HepG2 (cell line): ENCODE measurements around the gene MLYCD. TPM values are rescaled to one million over a fixed set of nuclear protein-coding genes. Genes with fewer than 3 reads are reported as not detected.

Experiments
- ATAC-seq: fragments of 200-7000 bp; cut with Tn5 transposase; 3 replicates; pipeline ENCODE4 v1.9.1; 2020; ENCODE audit warnings: mild to moderate bottlenecking, moderate library complexity
- BruUV-seq: library from RNA; stranded (reverse); fragments of 400-500 nt; replicated peaks from 2 replicates; lab custom pipeline; 2021; lab: Mats Ljungman, UMichigan
- CTCF ChIA-PET: fragments of 300-600 bp; formaldehyde crosslinking; extraction: SDS; loops from one replicate; lab custom pipeline; 2021; ENCODE audit warnings: low total read pairs, inconsistent platforms, low intra/inter-chr PET ratio; lab: Yijun Ruan, JAX
- POLR2A ChIA-PET: fragments of 350-600 bp; sonication (Branson Sonifier 250); formaldehyde crosslinking; loops from one replicate; lab custom pipeline; 2020; ENCODE audit warnings: antibody characterized with exemption, inconsistent platforms; lab: Yijun Ruan, JAX
- DNase-seq: peaks from one replicate; pipeline ENCODE4 v3.0.0-alpha.2; 2015; ENCODE audit warnings: low spot score
- FAIRE-seq: peaks from 3 replicates; lab custom pipeline; 2011; peaks lifted over from hg19 to GRCh38; lab: Jason Lieb, UNC
- H2AFZ ChIP-seq: one replicate; pipeline ENCODE4 v1.6.1; 2011; ENCODE audit warnings: low read length, inconsistent platforms
- H3K27ac ChIP-seq: fragments of 300-600 bp; 3 replicates; pipeline ENCODE4 v1.8.0; 2011; ENCODE audit warnings: mixed run types, mild to moderate bottlenecking, mixed read lengths, low read length, inconsistent platforms; ENCODE audit not compliant: insufficient read depth; ENCODE audit errors: extremely low read length
- H3K27me3 ChIP-seq, 2 experiments: fragments of 200-600 bp in 1 of 2; 2 replicates in 1 of 2; 3 replicates in 1 of 2; pipeline versions ENCODE4 v1.6.0 to v1.8.0; 2011; ENCODE audit warnings: low read length in 2 of 2, mild to moderate bottlenecking in 2 of 2, moderate library complexity in 2 of 2, inconsistent platforms in 1 of 2; ENCODE audit not compliant: insufficient read depth in 2 of 2, control insufficient read depth in 1 of 2
- H3K36me3 ChIP-seq, 2 experiments: fragments of 200-600 bp in 1 of 2; replicated peaks in 1 of 2; 2 replicates in 1 of 2; 3 replicates in 1 of 2; pipeline versions ENCODE4 v1.5.1 to v1.8.0; 2011; ENCODE audit warnings: low read length in 2 of 2, inconsistent platforms in 1 of 2; ENCODE audit not compliant: insufficient read depth in 2 of 2, control insufficient read depth in 1 of 2
- H3K4me1 ChIP-seq: 2 replicates; pipeline ENCODE4 v1.5.1; 2012; ENCODE audit warnings: low read length, inconsistent platforms; ENCODE audit not compliant: insufficient read depth
- H3K4me2 ChIP-seq: 2 replicates; pipeline ENCODE4 v1.6.0; 2011; ENCODE audit warnings: low read depth, low read length, inconsistent platforms
- H3K4me3 ChIP-seq, 3 experiments: fragments of 200-600 bp in 1 of 3; sonication (generic), shearing (Covaris generic) in 1 of 3; replicated peaks in 1 of 3; 2 replicates each; pipeline ENCODE4 v1.5.1; 2011 to 2016; ENCODE audit warnings: low read length in 3 of 3, inconsistent platforms in 2 of 3, low read depth in 2 of 3, mild to moderate bottlenecking in 2 of 3, control low read depth in 1 of 3, mixed read lengths in 1 of 3; ENCODE audit not compliant: insufficient read depth in 1 of 3
- H3K79me2 ChIP-seq: one replicate; pipeline ENCODE4 v1.6.1; 2011; ENCODE audit warnings: low read length, inconsistent platforms; ENCODE audit not compliant: insufficient read depth
- H3K9ac ChIP-seq: 2 replicates; pipeline ENCODE4 v1.6.0; 2011; ENCODE audit warnings: mild to moderate bottlenecking, low read depth, low read length, inconsistent platforms; ENCODE audit not compliant: insufficient read depth
- H3K9me3 ChIP-seq: 2 replicates; pipeline ENCODE4 v1.5.1; 2012; ENCODE audit warnings: mild to moderate bottlenecking, low read length
- H4K20me1 ChIP-seq: 2 replicates; pipeline ENCODE4 v1.6.0; 2011; ENCODE audit warnings: inconsistent platforms, mild to moderate bottlenecking, low read length, moderate library complexity; ENCODE audit not compliant: insufficient read depth
- AGO1 ChIP-seq: fragments of 200-400 bp; formaldehyde crosslinking; IDR thresholded peaks from 2 replicates; pipeline ENCODE4 v1.6.1; 2017; ENCODE audit warnings: mild to moderate bottlenecking, low read depth, low read length, moderate library complexity; ENCODE audit not compliant: poor library complexity, severe bottlenecking
- EZH2 ChIP-seq: conservative IDR thresholded peaks from 2 replicates; pipeline ENCODE4 v1.6.1; 2012; ENCODE audit warnings: mild to moderate bottlenecking, low read depth, low read length, moderate library complexity
- PHF21A ChIP-seq: sonication (generic); formaldehyde crosslinking; IDR thresholded peaks from 2 replicates; pipeline ENCODE4 v1.5.0; 2020; ENCODE audit warnings: mild to moderate bottlenecking, missing genetic modification reagents
- SIN3A ChIP-seq: IDR thresholded peaks from 2 replicates; pipeline ENCODE4 v1.6.1; 2011; ENCODE audit warnings: low read depth, mild to moderate bottlenecking, control low read depth, low read length, borderline replicate concordance
- ZNF124 ChIP-seq: sonication (generic); formaldehyde crosslinking; IDR thresholded peaks from 2 replicates; pipeline ENCODE4 v1.4.0; 2020; ENCODE audit warnings: missing genetic modification reagents
- ZNF3 ChIP-seq: IDR thresholded peaks from 2 replicates; pipeline ENCODE4 v1.7.0; 2017; ENCODE audit warnings: inconsistent platforms
- ZNF335 ChIP-seq: sonication (generic); formaldehyde crosslinking; IDR thresholded peaks from 2 replicates; pipeline ENCODE4 v1.4.0; 2020; ENCODE audit warnings: missing genetic modification reagents
- ZNF44 ChIP-seq: sonication (generic); formaldehyde crosslinking; IDR thresholded peaks from 2 replicates; pipeline ENCODE4 v1.5.1; 2020; ENCODE audit warnings: mild to moderate bottlenecking, missing genetic modification reagents
- ZNF660 ChIP-seq: sonication (generic); formaldehyde crosslinking; IDR thresholded peaks from 2 replicates; pipeline ENCODE4 v1.5.1; 2020; ENCODE audit warnings: mild to moderate bottlenecking, low read depth, missing genetic modification reagents, borderline replicate concordance
- WGBS: methylation state at CpG from one replicate; pipeline ENCODE4 v1.1.6; 2017; ENCODE audit warnings: low lambda C conversion rate; 5-methylcytosine and 5-hydroxymethylcytosine counted together
- in situ Hi-C: cut with HindIII; loops from 2 replicates; pipeline ENCODE4 v1.10.0; 2017; ENCODE audit warnings: low pct_unique_long_range_greater_than_20kb; ENCODE audit not compliant: extremely low pct_ligation_motif_present
- intact Hi-C: fragments of 100-400 bp; cut with micrococcal nuclease; formaldehyde crosslinking; loops from one replicate; pipeline ENCODE4 v1.10.0; 2022; ENCODE audit not compliant: unreplicated experiment
- polyA plus RNA-seq, 8 experiments: library from polyadenylated mRNA; depleted of rRNA in 3 of 8; stranded (reverse) in 7 of 8; unstranded in 1 of 8; fragments of >200 nt; fragmentation: Illumina TruSeq in 4 of 8; extraction: Trizol in 4 of 8; gene quantifications; 2 replicates each; pipeline versions ENCODE4 v1.2.1 to v1.2.3, GENCODE V29; 2011 to 2016; ENCODE audit warnings: low read depth in 4 of 8, missing spikeins in 1 of 8, mixed read lengths in 1 of 8; ENCODE audit not compliant: insufficient read depth in 1 of 8
- total RNA-seq, 5 experiments: library from RNA; depleted of rRNA; stranded (reverse); fragments of >200 nt; fragmentation: Illumina TruSeq; extraction: Trizol; gene quantifications; 2 replicates each; pipeline ENCODE4 v1.2.3, GENCODE V29; 2016; ENCODE audit warnings: low read depth in 1 of 5
- TF ChIP-seq, protein P1 (sequence below): sonication (generic); formaldehyde crosslinking; IDR thresholded peaks from 2 replicates; pipeline ENCODE4 v1.5.0; 2020; ENCODE audit warnings: missing genetic modification reagents
- TF ChIP-seq, protein P2 (sequence below): sonication (generic); formaldehyde crosslinking; IDR thresholded peaks from 2 replicates; pipeline ENCODE4 v1.4.0; 2020; ENCODE audit warnings: mild to moderate bottlenecking, missing genetic modification reagents
- TF ChIP-seq, protein P3 (sequence below): sonication (generic); formaldehyde crosslinking; IDR thresholded peaks from 2 replicates; pipeline ENCODE4 v1.8.0; 2022; ENCODE audit warnings: mild to moderate bottlenecking, missing genetic modification reagents; ENCODE audit not compliant: insufficient replicate concordance
- TF ChIP-seq, protein P4 (sequence below): sonication (generic); formaldehyde crosslinking; IDR thresholded peaks from 2 replicates; pipeline ENCODE4 v1.5.0; 2020; ENCODE audit warnings: mild to moderate bottlenecking, missing genetic modification reagents, moderate library complexity

Gene MLYCD
- total and polyA plus RNA-seq, 2 of the 13 experiments (the other 11 are each of a cell fraction or from before 2014, with no cell fraction given): 1.8 to 4.0 TPM

DNA sequence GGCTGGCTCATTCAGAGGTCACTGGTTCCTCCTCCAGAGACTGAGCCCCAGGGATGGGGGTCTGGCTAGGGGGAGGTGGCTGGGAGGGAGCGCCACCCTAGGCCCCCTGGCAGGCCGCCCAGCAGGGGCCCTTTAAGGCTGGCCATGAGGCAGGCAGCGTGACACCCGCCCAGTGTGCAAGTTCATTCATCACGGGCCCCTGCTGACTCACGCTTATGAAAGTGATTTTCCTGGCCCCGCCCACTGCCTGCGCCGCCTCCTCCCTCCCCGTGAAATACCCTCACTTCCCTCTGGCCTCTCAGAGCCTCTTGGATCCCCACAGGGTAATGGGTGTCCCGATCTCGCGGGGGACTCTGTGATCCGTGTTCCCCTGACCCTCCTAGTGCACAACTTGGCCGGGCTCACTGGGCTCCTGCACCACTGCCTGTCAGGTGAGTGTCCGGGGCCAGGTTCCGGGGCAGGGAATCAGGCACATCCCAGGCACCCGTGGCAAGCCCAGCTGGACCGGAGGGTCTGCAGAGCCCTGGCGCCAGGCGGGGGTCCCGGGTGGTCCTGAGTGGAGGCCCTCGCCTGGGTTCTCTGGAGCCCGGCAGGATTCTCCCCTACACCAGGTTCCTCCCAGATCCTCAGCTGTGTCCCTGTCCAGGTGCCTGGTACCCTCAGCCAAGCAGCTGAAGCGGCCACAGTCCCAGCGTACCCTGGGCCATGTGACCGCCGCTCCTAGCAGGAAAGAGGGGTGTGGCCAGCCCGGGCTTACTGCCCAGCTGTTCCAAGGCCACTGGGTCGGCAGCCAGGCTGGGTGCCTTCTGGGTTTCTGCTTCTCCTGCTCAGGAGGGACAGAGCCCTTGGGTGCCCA lies 54.3 kb downstream of the MLYCD start, which contains the start of gene OSGIN1 (continued):
- TF ChIP-seq ZNF44: peak; percentile 76; the same call in 1 of the 2 replicates
- peak; percentile 81 for TF ChIP-seq PHF21A (CRISPR knock-in tag)
- TF ChIP-seq EZH2: no peak
- TF ChIP-seq, protein P1, sequence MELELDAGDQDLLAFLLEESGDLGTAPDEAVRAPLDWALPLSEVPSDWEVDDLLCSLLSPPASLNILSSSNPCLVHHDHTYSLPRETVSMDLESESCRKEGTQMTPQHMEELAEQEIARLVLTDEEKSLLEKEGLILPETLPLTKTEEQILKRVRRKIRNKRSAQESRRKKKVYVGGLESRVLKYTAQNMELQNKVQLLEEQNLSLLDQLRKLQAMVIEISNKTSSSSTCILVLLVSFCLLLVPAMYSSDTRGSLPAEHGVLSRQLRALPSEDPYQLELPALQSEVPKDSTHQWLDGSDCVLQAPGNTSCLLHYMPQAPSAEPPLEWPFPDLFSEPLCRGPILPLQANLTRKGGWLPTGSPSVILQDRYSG (CRISPR knock-in tag): no peak
- TF ChIP-seq ZNF3 (CRISPR knock-in tag): no peak; the same call in 1 of the 2 replicates

DNA sequence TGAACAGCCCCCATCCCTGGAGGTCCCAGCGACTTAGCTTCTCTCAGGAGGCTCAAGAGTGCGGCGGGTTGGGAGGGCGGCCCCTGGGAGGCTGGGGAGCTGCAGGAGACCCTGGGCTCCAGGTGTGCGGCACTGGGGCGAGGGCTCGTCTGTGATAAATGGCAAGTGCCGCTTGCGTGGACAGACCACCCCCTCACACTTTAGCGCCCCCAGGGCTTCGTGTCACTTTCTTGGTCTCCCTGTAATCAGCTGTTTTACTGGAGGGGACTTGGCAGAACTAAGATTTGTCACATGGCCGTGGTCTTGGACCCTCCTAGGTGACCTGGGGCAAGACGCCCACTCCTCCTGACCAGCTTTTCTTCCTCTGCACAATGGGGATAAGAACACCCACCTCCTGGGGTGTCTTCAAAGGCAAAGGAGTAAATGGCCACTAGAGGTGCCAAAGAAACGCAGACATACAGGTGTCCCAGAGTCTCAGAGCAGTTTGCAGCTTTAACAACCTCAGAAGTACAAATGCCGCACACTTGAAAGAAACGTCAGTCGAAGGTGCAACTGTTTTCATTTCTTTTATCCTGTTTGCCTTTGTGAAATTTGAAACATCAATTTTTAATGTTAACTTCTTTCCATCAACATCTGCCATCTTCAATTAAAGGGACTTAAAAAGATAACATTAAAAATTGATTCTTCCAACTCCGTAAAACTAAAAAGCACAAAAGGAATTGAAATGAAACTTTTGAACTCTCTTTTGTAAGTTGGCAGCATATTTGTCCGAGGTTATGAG lies 55.1 kb downstream of the MLYCD start:
- TSS peak; percentile 74 for BruUV-seq
- WGBS: 2% methylated on average over 17 of the region's 19 CpGs
- Histone ChIP-seq H3K9ac (peak overlapping the region; percentile 87), H3K4me1 (peaks cover 66% of the 10 kb centered on the region), H3K4me2 (peak overlapping the region; percentile 97), H3K36me3 (peaks cover 19 to 36% of the 10 kb centered on the region in 2 experiments), H2AFZ (no peak overlapping the region), H4K20me1 (peaks cover 37% of the 10 kb centered on the region), H3K9me3 (no peaks in the 10 kb centered on the region), H3K4me3 (peak overlapping the region; percentile 80 to 90 (median 83)), H3K27ac (peak overlapping the region; percentile 94), H3K79me2 (peaks cover 24% of the 10 kb centered on the region), H3K27me3 (no peaks in the 10 kb centered on the region; a peak in 1 of 5 replicates)
- FAIRE-seq (peak; percentile 80), DNase-seq (peak; percentile 73), ATAC-seq (peak; percentile 27)
- ChIA-PET CTCF (interaction anchor here (2.2 to 5.5 kb wide), 2 partner anchors 27 to 90 kb away, joined by 7 to 31 read pairs; no protein-coding TSS in a partner anchor), POLR2A (interaction anchor here (0.7 to 3.4 kb wide), 17 partner anchors 10 to 233 kb away, joined by 3 to 58 read pairs (median 5); partner anchors contain the start of genes MBTPS1, MLYCD, SLC38A8 and TAF1C)
- intact Hi-C loops (loop anchor here (1.0 to 10.0 kb wide), 5 partner anchors 11 to 223 kb away; partner anchors contain the start of gene MLYCD), in situ Hi-C loops (loop anchor here (25.0 kb wide), 1 partner anchor 233 kb away; the partner anchor contains the start of genes ADAD2 and TAF1C)
- TF ChIP-seq ZNF124 (CRISPR knock-in tag) (no peak), ZNF335 (CRISPR knock-in tag) (peak; percentile 25; the same call in 1 of the 2 replicates), SIN3A (0 out of 2 replicates have a peak, but pooled peaks have one; percentile 50), ZNF660 (CRISPR knock-in tag) (no peak), AGO1 (no peak)
- TF ChIP-seq, protein P2, sequence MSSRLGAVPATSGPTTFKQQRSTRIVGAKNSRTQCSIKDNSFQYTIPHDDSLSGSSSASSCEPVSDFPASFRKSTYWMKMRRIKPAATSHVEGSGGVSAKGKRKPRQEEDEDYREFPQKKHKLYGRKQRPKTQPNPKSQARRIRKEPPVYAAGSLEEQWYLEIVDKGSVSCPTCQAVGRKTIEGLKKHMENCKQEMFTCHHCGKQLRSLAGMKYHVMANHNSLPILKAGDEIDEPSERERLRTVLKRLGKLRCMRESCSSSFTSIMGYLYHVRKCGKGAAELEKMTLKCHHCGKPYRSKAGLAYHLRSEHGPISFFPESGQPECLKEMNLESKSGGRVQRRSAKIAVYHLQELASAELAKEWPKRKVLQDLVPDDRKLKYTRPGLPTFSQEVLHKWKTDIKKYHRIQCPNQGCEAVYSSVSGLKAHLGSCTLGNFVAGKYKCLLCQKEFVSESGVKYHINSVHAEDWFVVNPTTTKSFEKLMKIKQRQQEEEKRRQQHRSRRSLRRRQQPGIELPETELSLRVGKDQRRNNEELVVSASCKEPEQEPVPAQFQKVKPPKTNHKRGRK (CRISPR knock-in tag): 0 out of 2 replicates have a peak, but pooled peaks have one; percentile 3
- TF ChIP-seq, protein P3, sequence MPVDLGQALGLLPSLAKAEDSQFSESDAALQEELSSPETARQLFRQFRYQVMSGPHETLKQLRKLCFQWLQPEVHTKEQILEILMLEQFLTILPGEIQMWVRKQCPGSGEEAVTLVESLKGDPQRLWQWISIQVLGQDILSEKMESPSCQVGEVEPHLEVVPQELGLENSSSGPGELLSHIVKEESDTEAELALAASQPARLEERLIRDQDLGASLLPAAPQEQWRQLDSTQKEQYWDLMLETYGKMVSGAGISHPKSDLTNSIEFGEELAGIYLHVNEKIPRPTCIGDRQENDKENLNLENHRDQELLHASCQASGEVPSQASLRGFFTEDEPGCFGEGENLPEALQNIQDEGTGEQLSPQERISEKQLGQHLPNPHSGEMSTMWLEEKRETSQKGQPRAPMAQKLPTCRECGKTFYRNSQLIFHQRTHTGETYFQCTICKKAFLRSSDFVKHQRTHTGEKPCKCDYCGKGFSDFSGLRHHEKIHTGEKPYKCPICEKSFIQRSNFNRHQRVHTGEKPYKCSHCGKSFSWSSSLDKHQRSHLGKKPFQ: peak; percentile 75
- TF ChIP-seq, protein P4, sequence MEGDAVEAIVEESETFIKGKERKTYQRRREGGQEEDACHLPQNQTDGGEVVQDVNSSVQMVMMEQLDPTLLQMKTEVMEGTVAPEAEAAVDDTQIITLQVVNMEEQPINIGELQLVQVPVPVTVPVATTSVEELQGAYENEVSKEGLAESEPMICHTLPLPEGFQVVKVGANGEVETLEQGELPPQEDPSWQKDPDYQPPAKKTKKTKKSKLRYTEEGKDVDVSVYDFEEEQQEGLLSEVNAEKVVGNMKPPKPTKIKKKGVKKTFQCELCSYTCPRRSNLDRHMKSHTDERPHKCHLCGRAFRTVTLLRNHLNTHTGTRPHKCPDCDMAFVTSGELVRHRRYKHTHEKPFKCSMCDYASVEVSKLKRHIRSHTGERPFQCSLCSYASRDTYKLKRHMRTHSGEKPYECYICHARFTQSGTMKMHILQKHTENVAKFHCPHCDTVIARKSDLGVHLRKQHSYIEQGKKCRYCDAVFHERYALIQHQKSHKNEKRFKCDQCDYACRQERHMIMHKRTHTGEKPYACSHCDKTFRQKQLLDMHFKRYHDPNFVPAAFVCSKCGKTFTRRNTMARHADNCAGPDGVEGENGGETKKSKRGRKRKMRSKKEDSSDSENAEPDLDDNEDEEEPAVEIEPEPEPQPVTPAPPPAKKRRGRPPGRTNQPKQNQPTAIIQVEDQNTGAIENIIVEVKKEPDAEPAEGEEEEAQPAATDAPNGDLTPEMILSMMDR (CRISPR knock-in tag): peak; percentile 62
